ENCODE measurements around the gene DCTN1.

DCTN1 gene

GRCh38 chr2:74413001-74413698 lies 33.0 kb upstream of the DCTN1 start:
- no peak for DNase-seq

- no peak for DNase-seq
Observed at GRCh38 chr2:74407682-74408081, 27.6 kb upstream of the DCTN1 start.

- no peak for DNase-seq
Observed at GRCh38 chr2:74406035-74406434, 25.9 kb upstream of the DCTN1 start.

GRCh38 chr2:74401891-74402290 lies 21.8 kb upstream of the DCTN1 start:
- no peak for DNase-seq

- no peak for DNase-seq
Observed at GRCh38 chr2:74399785-74400184, 19.7 kb upstream of the DCTN1 start.

- no peak for DNase-seq
Observed at GRCh38 chr2:74396149-74396548, 16.0 kb upstream of the DCTN1 start.

GRCh38 chr2:74393525-74393924 lies 13.4 kb upstream of the DCTN1 start:
- no peak for DNase-seq

GRCh38 chr2:74392449-74392743 lies 12.3 kb upstream of the DCTN1 start:
- DNase-seq, result no peak

GRCh38 chr2:74391580-74392448 lies 11.7 kb upstream of the DCTN1 start:
- DNase-seq, result peak; percentile 83

GRCh38 chr2:74391209-74391579 lies 11.1 kb upstream of the DCTN1 start:
- no peak for DNase-seq

- DNase-seq, result no peak
Observed at GRCh38 chr2:74390606-74391005, 10.5 kb upstream of the DCTN1 start.

- no peak for DNase-seq
Observed at GRCh38 chr2:74387346-74387745, 7.2 kb upstream of the DCTN1 start.

GRCh38 chr2:74385396-74385795 lies 5.3 kb upstream of the DCTN1 start:
- DNase-seq, result no peak

GRCh38 chr2:74384051-74384450 lies 3.9 kb upstream of the DCTN1 start:
- DNase-seq, result no peak

- no peak for DNase-seq
Observed at GRCh38 chr2:74383254-74383653, 3.1 kb upstream of the DCTN1 start.

- DNase-seq, result no peak
Observed at GRCh38 chr2:74381751-74382150, 1.6 kb upstream of the DCTN1 start.

GRCh38 chr2:74378007-74378406 lies 2.1 kb downstream of the DCTN1 start:
- no peak for DNase-seq

- no peak for DNase-seq
Observed at GRCh38 chr2:74375838-74376237, 4.3 kb downstream of the DCTN1 start.

GRCh38 chr2:74374509-74375205 lies 5.5 kb downstream of the DCTN1 start:
- DNase-seq, result no peak

GRCh38 chr2:74373985-74374384 lies 6.1 kb downstream of the DCTN1 start:
- no peak for DNase-seq

GRCh38 chr2:74373221-74373676 lies 6.9 kb downstream of the DCTN1 start:
- DNase-seq, result no peak

- no peak for DNase-seq
Observed at GRCh38 chr2:74372674-74373073, 7.4 kb downstream of the DCTN1 start.

GRCh38 chr2:74371421-74371820 lies 8.7 kb downstream of the DCTN1 start:
- DNase-seq, result no peak

GRCh38 chr2:74369976-74370375 lies 10.1 kb downstream of the DCTN1 start:
- DNase-seq, result no peak

All from GDM1 (cell line).